GM04504 (cell line): ENCODE data around the gene PAF1.
A peak's percentile ranks its signal among the peaks of the same experiment; 100 is the strongest.

Experiments
- DNase-seq: peaks from one replicate; pipeline ENCODE4 v3.0.0-alpha.2; 2012; ENCODE audit warnings: low read depth

Gene PAF1

DNA sequence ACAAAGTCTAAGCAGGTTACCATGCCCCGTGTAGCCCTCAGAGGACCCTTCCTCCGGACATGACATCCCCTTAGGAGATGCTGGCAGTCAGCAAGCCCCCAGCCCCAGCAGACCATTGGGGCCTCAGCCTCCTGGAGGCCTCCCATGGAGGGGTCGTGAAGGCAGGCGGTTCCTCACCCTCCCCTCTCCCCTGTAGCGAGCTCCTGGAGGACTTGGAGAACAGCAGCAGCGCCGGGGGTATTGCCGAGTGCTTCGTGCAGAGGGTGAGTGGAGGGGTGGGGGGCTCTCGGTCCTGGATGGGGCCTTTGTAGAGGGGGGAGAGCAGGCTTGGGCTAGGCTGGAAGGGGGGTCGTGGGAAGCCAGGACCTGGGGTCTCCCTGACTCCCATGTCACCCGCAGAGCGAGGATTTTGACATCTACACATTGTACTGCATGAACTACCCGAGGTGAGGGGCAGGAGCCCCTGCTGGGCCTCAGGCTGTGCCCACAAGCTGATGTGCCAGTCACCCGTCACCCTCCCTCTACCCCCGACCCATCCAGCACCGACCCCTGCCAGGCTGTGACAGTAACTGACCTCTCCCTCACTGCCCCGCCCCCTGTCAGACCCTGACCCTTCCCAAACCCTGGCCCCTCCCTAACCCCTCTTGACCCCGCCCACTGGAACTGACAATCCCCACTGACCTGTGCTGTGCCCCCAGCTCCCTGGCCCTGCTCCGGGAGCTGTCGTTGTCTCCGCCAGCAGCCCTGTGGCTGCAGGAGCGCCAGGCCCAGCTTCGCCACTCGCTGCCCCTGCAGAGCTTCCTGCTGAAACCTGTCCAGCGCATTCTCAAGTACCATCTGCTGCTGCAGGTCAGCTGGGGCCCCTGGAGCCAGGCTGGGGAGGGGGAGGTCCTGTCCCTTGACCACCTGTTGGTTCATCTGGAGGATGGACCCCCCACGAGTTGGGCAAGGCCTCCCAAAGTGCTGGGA, 25.5 kb upstream of the PAF1 start:
- no peak for DNase-seq

DNA sequence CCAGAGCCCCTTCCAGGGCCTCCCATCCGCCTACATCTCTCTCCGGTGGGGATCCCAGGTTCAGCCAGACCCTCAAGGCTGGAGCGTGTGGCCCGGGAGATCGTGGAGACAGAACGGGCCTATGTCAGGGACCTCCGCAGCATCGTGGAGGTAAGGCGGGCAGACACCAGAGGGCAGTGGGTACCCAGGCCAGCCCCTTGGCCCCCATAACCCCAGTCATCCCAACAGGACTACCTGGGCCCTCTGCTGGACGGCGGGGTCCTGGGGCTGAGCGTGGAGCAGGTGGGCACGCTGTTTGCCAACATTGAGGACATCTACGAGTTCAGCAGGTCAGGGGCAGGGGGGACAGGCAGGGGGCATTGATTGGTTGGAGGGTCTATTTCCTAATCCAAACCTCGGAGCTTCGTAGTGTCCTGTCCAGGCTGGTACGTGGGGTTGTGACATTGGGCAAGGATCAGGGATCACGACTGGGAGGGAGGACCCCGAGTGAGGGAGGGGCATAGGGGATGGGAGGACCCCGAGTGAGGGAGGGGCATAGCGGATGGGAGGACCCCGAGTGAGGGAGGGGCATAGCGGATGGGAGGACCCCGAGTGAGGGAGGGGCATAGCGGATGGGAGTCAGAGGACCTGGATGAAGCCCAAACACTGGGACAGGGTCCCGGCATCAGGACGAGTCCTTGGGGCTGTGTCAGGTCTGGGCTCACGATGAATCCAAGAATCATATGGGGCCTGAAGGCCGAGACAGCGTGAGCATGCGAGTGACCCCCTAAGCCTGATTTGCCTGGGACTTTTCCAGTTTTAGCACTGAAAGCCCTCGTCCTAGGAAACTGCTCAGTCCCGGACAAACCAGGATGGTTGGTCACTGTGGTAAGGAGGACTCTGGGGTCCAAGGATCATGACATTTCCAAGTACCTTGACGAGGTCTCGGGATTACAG, 24.5 kb upstream of the PAF1 start:
- DNase-seq = no peak

DNA sequence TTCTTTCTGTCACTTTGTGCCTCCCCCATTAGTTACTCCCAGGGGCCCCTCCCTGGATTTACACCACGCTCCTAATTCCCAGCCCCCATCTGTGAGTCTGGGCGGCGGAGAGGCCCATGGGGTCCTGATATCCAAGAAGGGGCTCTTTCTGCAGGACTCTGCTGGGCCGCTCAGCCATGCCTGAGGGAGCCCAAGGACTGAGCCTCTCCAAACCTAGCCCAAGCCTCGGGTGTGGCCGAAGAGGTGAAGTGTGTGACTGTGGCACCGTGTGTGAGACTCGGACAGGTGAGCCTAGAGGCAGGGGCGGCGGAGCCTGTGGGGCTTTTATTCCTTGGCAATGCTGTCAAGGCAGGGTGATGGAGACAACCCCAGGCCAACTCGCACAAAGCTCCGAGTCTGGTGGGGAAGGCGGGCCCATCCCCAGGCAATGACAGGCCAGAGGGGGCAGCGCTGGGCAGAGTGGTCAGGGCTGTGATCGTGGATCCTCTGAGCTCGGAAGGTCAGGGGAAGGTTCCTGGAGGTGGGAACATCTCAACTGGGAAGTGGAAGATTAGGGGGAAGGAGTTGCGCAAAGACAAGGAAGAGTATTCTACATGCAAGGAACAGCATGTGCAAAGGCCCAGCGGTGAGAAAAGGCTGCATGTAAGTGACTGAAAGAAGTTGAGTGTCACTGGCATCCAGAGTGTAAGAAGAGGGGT, 23.2 kb upstream of the PAF1 start:
- no peak for DNase-seq

- DNase-seq = no peak
Observed at GRCh38 chr19:39413272-39413910, 22.5 kb upstream of the PAF1 start.

DNA sequence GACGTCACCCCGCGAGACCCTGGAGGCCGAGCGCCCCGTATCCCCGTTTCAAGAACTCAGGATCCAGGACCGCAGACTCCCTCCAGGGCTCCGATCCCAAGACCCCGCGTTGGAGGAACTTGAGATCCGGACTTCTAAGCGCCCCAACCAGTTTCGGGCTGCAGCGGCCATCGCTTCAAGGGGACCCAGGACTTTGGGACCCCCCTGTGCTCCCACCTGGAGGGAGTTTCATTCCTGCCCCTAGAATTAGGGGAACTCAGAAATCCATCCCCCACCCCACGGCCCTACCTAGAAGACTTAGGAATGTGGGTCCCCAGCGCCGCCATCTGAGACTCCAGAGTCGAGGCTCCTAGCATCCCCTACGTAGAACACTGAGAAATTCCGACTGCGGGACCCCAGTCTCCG, 22.0 kb upstream of the PAF1 start:
- no peak for DNase-seq

- DNase-seq = peak; percentile 100
Observed at GRCh38 chr19:39412100-39412866, 21.4 kb upstream of the PAF1 start, which contains the start of gene PLEKHG2. Gene PLEKHG2, plus strand, starts transcription at chr19:39412669. Its CDS starts 1,418 bp downstream, at chr19:39414087.

DNA sequence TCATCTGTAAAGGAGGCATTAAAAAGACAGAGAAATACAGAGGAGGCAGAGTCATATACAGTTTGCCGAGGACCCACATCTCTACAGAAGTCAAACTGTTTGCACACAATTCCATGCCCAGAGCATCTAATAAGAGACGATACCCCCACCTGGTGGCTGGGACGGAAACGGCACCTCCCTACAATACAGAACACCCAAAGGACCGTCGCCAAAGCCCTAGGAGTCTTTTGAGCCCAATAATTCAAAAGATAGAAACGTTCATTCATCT, 20.9 kb upstream of the PAF1 start:
- peak; percentile 91 for DNase-seq

DNA sequence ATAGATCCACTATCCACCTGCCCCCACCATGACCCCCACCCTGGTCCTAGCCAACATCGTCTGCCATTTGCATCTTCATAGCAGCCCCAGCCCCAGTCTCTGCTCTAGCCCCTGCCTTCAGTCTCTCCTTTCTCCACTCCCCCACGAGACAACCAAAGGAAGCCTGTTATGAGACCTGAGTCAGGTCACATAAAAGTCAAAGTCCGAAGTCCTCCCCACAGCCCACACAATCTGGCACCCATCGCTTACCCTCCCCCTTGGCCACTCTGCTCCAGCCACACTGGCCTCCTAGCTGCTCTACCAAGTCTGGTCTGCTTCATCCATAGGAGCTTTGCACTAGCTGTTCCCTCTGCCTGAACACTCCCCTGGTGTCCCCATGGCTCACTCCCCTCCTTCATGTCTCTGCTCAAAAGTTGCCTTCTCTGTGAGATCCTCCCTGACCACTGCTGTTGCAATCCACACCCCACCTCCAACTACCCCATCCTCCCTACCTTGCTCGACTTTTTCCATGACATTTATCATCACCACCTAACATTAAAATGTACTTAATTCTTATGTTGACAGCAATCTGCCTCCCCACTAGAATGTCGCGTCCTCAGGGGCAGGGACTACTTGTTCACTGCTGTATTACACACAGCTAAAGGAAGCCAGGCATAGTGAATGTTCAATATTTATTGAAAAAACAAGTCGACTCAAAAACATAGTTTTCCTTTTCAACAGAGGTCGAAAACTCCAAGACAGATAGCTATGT, 20.4 kb upstream of the PAF1 start:
- DNase-seq = no peak

GRCh38 chr19:39410831-39411080, 19.9 kb upstream of the PAF1 start:
- DNase-seq = no peak

DNA sequence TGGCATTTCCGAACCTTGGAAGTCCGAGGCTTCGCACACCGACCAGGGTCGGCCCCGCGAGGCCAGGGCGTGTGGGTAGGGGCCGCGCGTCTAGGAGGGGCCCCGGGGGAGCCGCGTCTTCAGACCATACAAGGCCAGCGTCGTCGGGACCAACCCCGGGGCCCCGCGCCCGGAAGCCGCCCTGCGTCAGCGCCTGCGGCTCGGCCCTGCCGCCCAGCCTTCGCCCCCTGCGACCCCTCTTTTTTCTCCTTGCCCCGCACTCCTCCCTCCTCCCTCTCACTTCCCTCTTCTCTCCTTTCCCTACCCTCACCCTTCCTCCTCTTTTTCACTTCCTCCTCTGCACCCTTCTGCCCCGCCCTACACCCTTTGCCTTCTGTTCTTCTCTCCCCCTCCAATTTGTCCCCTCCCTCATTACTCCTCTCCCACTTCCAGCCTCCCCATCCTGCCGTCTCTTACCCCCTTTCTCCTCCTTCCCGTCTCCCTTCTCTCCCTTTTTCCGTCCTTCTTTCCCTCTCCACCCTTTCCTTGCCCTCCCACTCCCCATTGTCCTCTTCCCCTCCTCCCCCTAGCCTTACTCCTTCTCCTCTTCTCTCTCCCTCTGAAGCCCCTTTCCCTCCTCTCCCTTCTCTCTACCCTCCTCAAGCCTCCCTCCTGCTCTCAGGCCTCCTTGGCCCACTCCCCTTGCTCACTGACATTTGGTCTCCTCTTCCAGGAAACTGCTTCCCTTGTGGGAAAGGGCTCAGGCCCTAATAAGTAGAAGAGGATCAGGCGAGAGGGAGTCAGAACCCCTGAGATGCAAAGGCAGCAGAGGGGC, 19.3 kb upstream of the PAF1 start:
- no peak for DNase-seq

DNA sequence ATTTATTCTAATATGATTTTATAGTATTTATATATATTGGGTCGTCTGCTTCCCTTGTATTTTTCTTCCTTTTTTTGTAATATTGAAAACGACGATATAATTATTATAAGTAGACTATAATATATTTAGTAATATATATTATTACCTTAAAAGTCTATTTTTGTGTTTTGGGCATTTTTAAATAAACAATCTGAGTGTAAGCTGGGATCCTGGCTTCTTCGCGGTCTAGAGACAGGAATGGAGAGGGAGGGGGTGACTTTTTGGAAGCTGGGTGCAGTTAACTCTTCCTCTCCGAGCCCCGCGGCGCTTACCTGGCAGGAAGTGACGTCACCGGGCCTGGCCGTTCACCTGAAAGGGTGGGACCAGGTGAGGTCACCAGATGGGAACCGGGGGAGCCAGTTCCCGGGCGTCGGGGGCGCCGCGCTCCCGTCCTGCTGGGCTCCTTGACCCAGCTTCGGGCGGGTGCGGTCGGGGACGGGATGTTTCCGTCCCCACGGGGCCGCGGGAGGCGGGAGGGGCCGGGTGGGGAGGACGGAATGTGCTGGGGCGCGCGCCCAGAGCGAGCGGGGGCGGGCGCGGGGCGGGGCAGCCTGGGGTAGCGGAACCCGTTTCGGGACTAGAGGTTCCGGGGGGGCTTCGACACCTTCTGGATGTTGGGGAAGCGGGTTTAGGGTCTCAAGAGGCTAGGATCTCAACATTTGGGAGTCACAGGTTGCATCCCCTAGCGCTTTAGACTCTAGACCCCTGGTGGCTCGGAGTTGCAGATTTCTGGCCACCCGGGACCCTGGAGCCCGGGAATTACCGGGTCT, 18.5 kb upstream of the PAF1 start:
- no peak for DNase-seq

- DNase-seq = no peak
Observed at GRCh38 chr19:39408392-39409207, 17.7 kb upstream of the PAF1 start.

DNA sequence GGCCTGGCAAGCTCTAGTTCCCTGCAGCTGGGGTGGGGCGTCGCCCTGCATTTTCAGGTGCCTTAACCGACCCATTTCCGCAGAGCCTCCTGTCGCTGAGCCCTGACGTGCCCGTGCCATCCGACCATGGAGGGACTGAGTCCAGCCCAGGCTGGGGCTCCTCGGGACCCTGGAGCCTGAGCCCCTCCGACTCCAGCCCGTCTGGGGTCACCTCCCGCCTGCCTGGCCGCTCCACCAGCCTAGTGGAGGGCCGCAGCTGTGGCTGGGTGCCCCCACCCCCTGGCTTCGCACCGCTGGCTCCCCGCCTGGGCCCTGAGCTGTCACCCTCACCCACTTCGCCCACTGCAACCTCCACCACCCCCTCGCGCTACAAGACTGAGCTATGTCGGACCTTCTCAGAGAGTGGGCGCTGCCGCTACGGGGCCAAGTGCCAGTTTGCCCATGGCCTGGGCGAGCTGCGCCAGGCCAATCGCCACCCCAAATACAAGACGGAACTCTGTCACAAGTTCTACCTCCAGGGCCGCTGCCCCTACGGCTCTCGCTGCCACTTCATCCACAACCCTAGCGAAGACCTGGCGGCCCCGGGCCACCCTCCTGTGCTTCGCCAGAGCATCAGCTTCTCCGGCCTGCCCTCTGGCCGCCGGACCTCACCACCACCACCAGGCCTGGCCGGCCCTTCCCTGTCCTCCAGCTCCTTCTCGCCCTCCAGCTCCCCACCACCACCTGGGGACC, 16.9 kb upstream of the PAF1 start:
- no peak for DNase-seq

DNA sequence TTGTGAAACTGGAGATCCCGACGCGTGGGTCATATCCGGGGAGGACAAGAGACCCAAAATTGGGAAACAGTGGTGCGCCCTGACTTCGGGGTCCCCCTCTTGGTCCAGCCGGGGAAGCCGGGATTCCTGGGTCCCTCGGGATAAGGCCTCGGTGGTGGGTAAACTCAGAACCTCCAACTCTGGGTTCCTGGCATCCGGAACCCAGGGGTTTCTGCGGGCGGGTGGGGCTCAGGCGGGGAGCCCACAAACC, 16.4 kb upstream of the PAF1 start:
- no peak for DNase-seq

GRCh38 chr19:39406656-39407409, 15.9 kb upstream of the PAF1 start, which contains the start of gene ZFP36:
Gene ZFP36, plus strand, starts transcription at chr19:39406847. Its CDS starts 58 bp downstream, at chr19:39406905.
- DNase-seq = peak; percentile 76

DNA sequence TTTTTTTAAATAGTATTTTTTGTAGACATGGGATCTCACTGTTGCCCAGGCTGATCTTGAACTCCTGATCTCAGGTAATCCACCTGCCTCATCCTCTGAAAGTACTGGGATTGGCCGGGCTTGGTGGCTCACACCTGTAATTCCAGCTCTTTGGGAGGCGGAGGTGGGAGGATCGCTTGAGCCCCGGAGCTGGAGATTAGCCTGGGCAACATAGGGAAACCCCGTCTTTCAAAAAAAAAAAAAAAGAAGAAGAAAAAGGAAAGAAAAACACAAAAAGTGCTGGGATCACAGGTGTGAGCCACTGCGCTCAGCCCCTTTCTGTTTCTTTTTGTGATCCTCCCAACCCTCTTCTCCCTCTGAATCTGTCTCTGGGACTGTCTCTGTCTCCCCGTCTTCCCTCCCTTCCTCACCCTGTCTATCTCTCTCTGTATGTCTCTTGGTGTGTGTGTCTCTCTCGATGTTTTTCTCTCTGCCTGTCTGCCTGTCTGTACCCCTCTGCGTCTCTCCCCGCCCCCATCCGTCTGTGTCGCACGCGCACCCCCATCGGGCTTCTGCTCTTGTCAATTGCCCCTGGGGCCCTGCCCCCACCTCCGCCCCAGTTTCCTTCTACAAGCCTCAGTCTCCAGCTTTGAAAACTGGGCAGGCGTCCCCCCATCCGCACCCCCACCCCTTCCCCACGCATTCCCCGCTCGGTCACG, 15.2 kb upstream of the PAF1 start:
- DNase-seq = no peak
